Fibroblast of lung (primary cell): ENCODE data around the gene PCDHA10. TPM values are rescaled to one million over a fixed set of nuclear protein-coding genes. Genes with fewer than 3 reads are reported as not detected.
"Not testable (repeated sequence)": the region's sequence is repeated elsewhere in the genome, so short reads cannot be mapped to it uniquely, and the experiment has no call there.

Experiments used
- DNase-seq, 2 donors: peaks; one replicate each; pipeline versions ENCODE4 v3.0.0 to v3.0.0-alpha.2; 2010; ENCODE audit warnings: low read depth in 2 of 2
- H2AFZ ChIP-seq: 2 replicates; pipeline ENCODE4 v1.5.1; 2012; ENCODE audit warnings: low read length, control low read depth, inconsistent platforms
- H3K27ac ChIP-seq: 2 replicates; pipeline ENCODE4 v1.5.1; 2011; ENCODE audit warnings: low read length, control low read depth; ENCODE audit not compliant: insufficient read depth
- H3K27me3 ChIP-seq: 2 replicates; pipeline ENCODE4 v1.5.1; 2011; ENCODE audit warnings: mild to moderate bottlenecking, low read length; ENCODE audit not compliant: control insufficient read depth, insufficient read depth
- H3K36me3 ChIP-seq: 2 replicates; pipeline ENCODE4 v1.5.1; 2011; ENCODE audit warnings: low read length; ENCODE audit not compliant: control insufficient read depth, insufficient read depth
- H3K4me1 ChIP-seq: 2 replicates; pipeline ENCODE4 v1.5.1; 2011; ENCODE audit warnings: low read length; ENCODE audit not compliant: control insufficient read depth, insufficient read depth; ENCODE audit errors: extremely low read depth
- H3K4me2 ChIP-seq: 2 replicates; pipeline ENCODE4 v1.5.1; 2011; ENCODE audit warnings: low read length, control low read depth; ENCODE audit not compliant: insufficient read depth; ENCODE audit errors: extremely low read depth
- H3K4me3 ChIP-seq, 4 experiments: fragments of 200-600 bp in 1 of 4; sonication (generic) in 1 of 4; replicated peaks in 1 of 4; 2 replicates each; pipeline ENCODE4 v1.5.1; 2011 to 2016; ENCODE audit warnings: low read length in 4 of 4, low read depth in 3 of 4, mild to moderate bottlenecking in 3 of 4, control low read depth in 2 of 4, inconsistent platforms in 1 of 4, mixed read lengths in 1 of 4; ENCODE audit not compliant: insufficient read depth in 1 of 4; ENCODE audit errors: control extremely low read depth in 1 of 4
- H3K79me2 ChIP-seq: 2 replicates; pipeline ENCODE4 v1.5.1; 2012; ENCODE audit warnings: mild to moderate bottlenecking, low read length, inconsistent platforms; ENCODE audit not compliant: control insufficient read depth, insufficient read depth
- H3K9ac ChIP-seq: 2 replicates; pipeline ENCODE4 v1.5.1; 2011; ENCODE audit warnings: mild to moderate bottlenecking, low read length, control low read depth; ENCODE audit not compliant: insufficient read depth
- H3K9me3 ChIP-seq: 2 replicates; pipeline ENCODE4 v1.5.1; 2012; ENCODE audit warnings: low read depth, low read length; ENCODE audit not compliant: control insufficient read depth, insufficient read depth
- H4K20me1 ChIP-seq: 2 replicates; pipeline ENCODE4 v1.5.1; 2011; ENCODE audit warnings: low read length; ENCODE audit not compliant: control insufficient read depth, insufficient read depth; ENCODE audit errors: extremely low read depth
- EZH2 ChIP-seq: IDR thresholded peaks from 2 replicates; pipeline ENCODE4 v1.5.1; 2012; ENCODE audit warnings: low read length, control low read depth, mild to moderate bottlenecking; ENCODE audit errors: missing control alignments
- polyA plus RNA-seq, 2 donors: library from polyadenylated mRNA; depleted of rRNA in 1 of 2; stranded (reverse) in 1 of 2; unstranded in 1 of 2; fragments of >200 nt; gene quantifications; 2 replicates each; pipeline ENCODE4 v1.2.1, GENCODE V29; 2011 to 2012; ENCODE audit warnings: missing spikeins in 1 of 2
- total RNA-seq: library from RNA; depleted of rRNA; stranded (reverse); fragments of >200 nt; gene quantifications from 2 replicates; pipeline ENCODE4 v1.2.1, GENCODE V29; 2014
- TF ChIP-seq, protein P1 (sequence below), 2 donors: IDR thresholded peaks in 1 of 2; conservative IDR thresholded peaks in 1 of 2; 1 replicate in 1 of 2; 2 replicates in 1 of 2; pipeline ENCODE4 v1.5.1; 2011 to 2012; ENCODE audit warnings: low read length in 2 of 2, control low read depth in 1 of 2, inconsistent platforms in 1 of 2, low read depth in 1 of 2, mild to moderate bottlenecking in 1 of 2

Gene PCDHA10
- total and polyA plus RNA-seq, 2 donors (not counting 1 experiment from before 2014, with no cell fraction given), result 0.66 to 2.0 TPM

GRCh38 chr5:140875085-140876065, 19.7 kb downstream of the PCDHA10 start, which contains the start of gene PCDHA12:
Gene PCDHA12, plus strand, starts transcription at chr5:140875308. Its CDS starts 165 bp downstream, at chr5:140875473.
- H3K4me1 ChIP-seq, result no peaks in the 10 kb centered on the region
- no peak for DNase-seq
- no peak within 1 kb of the TSS for H3K4me2 ChIP-seq
- TF ChIP-seq EZH2, result no peak
- TF ChIP-seq, protein P1, sequence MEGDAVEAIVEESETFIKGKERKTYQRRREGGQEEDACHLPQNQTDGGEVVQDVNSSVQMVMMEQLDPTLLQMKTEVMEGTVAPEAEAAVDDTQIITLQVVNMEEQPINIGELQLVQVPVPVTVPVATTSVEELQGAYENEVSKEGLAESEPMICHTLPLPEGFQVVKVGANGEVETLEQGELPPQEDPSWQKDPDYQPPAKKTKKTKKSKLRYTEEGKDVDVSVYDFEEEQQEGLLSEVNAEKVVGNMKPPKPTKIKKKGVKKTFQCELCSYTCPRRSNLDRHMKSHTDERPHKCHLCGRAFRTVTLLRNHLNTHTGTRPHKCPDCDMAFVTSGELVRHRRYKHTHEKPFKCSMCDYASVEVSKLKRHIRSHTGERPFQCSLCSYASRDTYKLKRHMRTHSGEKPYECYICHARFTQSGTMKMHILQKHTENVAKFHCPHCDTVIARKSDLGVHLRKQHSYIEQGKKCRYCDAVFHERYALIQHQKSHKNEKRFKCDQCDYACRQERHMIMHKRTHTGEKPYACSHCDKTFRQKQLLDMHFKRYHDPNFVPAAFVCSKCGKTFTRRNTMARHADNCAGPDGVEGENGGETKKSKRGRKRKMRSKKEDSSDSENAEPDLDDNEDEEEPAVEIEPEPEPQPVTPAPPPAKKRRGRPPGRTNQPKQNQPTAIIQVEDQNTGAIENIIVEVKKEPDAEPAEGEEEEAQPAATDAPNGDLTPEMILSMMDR (conservative IDR thresholded peaks at IDR 0.05 in 1 of 2, IDR thresholded peaks at IDR 0.05 in 1 of 2; ENCODE audit: low read depth in 1 of 2, low read length in 2 of 2), result no peak
- H3K27me3 ChIP-seq, result no peaks in the 10 kb centered on the region
- no peaks in the 10 kb centered on the region for H3K36me3 ChIP-seq
- no peaks in the 10 kb centered on the region for H3K79me2 ChIP-seq
- H3K27ac ChIP-seq, result no peak within 1 kb of the TSS
- H3K4me3 ChIP-seq, result no peak within 1 kb of the TSS
- H4K20me1 ChIP-seq, result no peaks in the 10 kb centered on the region
- H3K9me3 ChIP-seq, result peaks cover 2% of the 10 kb centered on the region
- no peak within 1 kb of the TSS for H2AFZ ChIP-seq
- no peak within 1 kb of the TSS for H3K9ac ChIP-seq

DNA sequence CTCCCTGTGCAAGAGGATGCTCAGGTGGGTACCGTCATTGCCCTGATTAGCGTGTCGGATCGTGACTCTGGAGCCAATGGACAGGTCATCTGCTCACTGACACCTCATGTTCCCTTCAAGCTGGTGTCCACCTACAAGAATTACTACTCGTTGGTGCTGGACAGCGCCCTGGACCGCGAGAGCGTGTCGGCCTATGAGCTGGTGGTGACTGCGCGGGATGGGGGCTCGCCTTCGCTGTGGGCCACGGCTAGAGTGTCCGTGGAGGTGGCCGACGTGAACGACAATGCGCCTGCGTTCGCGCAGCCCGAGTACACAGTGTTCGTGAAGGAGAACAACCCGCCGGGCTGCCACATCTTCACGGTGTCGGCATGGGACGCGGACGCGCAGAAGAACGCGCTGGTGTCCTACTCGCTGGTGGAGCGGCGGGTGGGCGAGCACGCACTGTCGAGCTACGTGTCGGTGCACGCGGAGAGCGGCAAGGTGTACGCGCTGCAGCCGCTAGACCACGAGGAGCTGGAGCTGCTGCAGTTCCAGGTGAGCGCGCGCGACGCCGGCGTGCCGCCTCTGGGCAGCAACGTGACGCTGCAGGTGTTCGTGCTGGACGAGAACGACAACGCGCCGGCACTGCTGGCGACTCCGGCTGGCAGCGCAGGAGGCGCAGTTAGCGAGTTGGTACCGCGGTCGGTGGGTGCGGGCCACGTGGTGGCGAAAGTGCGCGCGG, 21.0 kb downstream of the PCDHA10 start:
- H3K27me3 ChIP-seq, H2AFZ ChIP-seq, H3K36me3 ChIP-seq, DNase-seq, H3K79me2 ChIP-seq, H3K27ac ChIP-seq, H3K4me3 ChIP-seq, H4K20me1 ChIP-seq, H3K4me2 ChIP-seq, H3K9ac ChIP-seq, H3K9me3 ChIP-seq, H3K4me1 ChIP-seq: not testable (repeated sequence)

DNA sequence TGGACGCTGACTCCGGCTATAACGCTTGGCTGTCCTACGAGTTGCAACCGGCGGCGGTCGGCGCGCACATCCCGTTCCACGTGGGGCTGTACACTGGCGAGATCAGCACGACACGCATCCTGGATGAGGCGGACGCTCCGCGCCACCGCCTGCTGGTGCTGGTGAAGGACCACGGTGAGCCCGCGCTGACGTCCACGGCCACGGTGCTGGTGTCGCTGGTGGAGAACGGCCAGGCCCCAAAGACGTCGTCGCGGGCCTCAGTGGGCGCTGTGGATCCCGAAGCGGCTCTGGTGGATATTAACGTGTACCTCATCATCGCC, 21.5 kb downstream of the PCDHA10 start:
- Histone ChIP-seq H3K79me2 (no peaks in the 10 kb centered on the region), H4K20me1 (no peaks in the 10 kb centered on the region), H3K4me2 (no peak overlapping the region), H3K9me3 (peaks cover 2% of the 10 kb centered on the region), H3K27ac (no peak overlapping the region), H3K9ac (no peak overlapping the region), H2AFZ (no peak overlapping the region), H3K4me1 (no peaks in the 10 kb centered on the region), H3K36me3 (no peaks in the 10 kb centered on the region), H3K4me3 (no peak overlapping the region), H3K27me3 (no peaks in the 10 kb centered on the region)
- TF ChIP-seq, protein P1 (conservative IDR thresholded peaks at IDR 0.05 in 1 of 2, IDR thresholded peaks at IDR 0.05 in 1 of 2; ENCODE audit: low read depth in 1 of 2, low read length in 2 of 2), result no peak
- no peak for TF ChIP-seq EZH2
- no peak for DNase-seq
